Psoas muscle (tissue), 8 donors: ENCODE measurements around the gene SLC35A4. TPM values are rescaled to one million over a fixed set of nuclear protein-coding genes. Genes with fewer than 3 reads are reported as not detected.

ENCODE experiments used
- ATAC-seq, 4 donors: fragments of 200-7000 bp; cut with Tn5 transposase; one replicate each; pipeline ENCODE4 v1.9.1; 2020; ENCODE audit warnings: moderate library complexity in 3 of 4, mild to moderate bottlenecking in 2 of 4
- DNase-seq, 2 donors: peaks; one replicate each; pipeline ENCODE4 v3.0.0-alpha.2; 2020
- H3K27ac ChIP-seq: fragments of 200-600 bp; one replicate; pipeline ENCODE4 v1.8.0; 2022
- H3K27me3 ChIP-seq, 3 donors: fragments of 200-600 bp in 1 of 3; one replicate each; pipeline versions ENCODE4 v1.6.1 to v1.8.0; 2013 to 2022; ENCODE audit warnings: low read length in 2 of 3, mild to moderate bottlenecking in 2 of 3, moderate library complexity in 1 of 3; ENCODE audit not compliant: insufficient read depth in 3 of 3
- H3K36me3 ChIP-seq, 2 donors: fragments of 200-600 bp in 1 of 2; one replicate each; pipeline versions ENCODE4 v1.6.1 to v1.8.0; 2013 to 2022; ENCODE audit warnings: low read depth in 1 of 2, mild to moderate bottlenecking in 1 of 2, moderate library complexity in 1 of 2; ENCODE audit not compliant: insufficient read depth in 1 of 2
- H3K4me1 ChIP-seq: fragments of 200-600 bp; one replicate; pipeline ENCODE4 v1.8.0; 2022
- H3K4me3 ChIP-seq: fragments of 200-600 bp; one replicate; pipeline ENCODE4 v1.8.0; 2022; ENCODE audit warnings: mild to moderate bottlenecking
- H3K9me3 ChIP-seq: fragments of 200-600 bp; one replicate; pipeline ENCODE4 v1.8.0; 2022
- CTCF ChIP-seq: fragments of 200-600 bp; IDR thresholded peaks from one replicate; pipeline ENCODE4 v1.8.0; 2022; ENCODE audit warnings: antibody characterized with exemption
- WGBS, 3 donors: extraction: QIAGEN DNeasy Blood & Tissue Kit; methylation state at CpG; one replicate each; pipeline versions ENCODE4 v1.1.6 to v1.1.7; 2013; 5-methylcytosine and 5-hydroxymethylcytosine counted together
- intact Hi-C, 2 donors: fragments of 100-400 bp; cut with DNase I; formaldehyde crosslinking; loops; one replicate each; pipeline versions ENCODE4 v1.11.0 to v1.14.2; 2022
- polyA plus RNA-seq, 3 donors: library from polyadenylated mRNA; stranded (reverse); fragments of 200-250 nt; gene quantifications; one replicate each; pipeline ENCODE4 v1.2.3, GENCODE V29; 2013
- total RNA-seq, 4 donors: library from RNA; stranded (reverse); fragmentation: NEBNext Ultra II Directional in 2 of 4; extraction: Animal tissue kit (Norgen Biotek cat#: 25700) in 2 of 4; gene quantifications; one replicate each; pipeline versions ENCODE4 v1.2.1 to v1.2.4, GENCODE V29; 2021 to 2023
- donor health status: healthy with polysubstance abuse.
- donor health status: DM: no; HTN: no; CAD: no; lungs with moderate emphysema.
- donor health status: Bipolar disorder and iron deficiency.
- donor health status: healthy.
- donor health status: DM: yes; HTN: yes; CAD: no.
- donor health status: DM: no; HTN: no; CAD: no.
- donor health status: DM: no; HTN: no; CAD: no.
- donor health status: DM: yes; HTN: yes; CAD: no.

SLC35A4 gene
- total and polyA plus RNA-seq, 7 donors, result 49.9 to 149 (median 108) TPM

DNA sequence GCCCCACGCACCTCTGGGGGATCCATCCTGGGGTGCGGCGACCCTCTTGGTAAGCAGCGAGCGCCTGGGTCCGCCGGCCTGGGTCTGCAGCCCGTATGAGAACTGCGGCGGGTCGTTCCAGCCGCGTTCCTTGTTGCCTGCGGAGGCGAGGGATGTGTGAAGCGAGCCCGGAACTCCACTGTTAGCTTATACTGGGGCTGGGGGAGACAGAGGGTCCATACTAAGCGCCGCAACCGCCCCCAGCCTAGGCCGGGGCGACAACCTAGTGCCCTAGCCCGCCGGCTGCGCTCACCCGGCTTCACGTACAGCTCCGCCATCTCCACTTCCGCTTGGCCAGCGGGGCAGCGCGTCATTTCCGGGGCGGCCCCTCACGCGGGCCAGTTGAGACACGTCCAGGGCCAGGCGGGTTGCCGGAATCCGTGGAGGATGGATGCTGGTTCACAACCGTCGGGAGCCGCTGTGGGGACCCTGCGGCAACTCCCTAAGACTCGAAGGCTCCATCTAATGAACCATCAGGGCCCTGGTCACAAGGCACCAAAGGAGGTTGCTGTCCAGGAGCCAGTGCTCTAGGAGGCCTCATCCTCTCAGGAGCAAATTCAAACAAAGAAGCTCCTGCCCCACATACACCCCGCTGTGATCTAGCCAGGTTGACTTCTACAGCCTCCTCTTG is 7.4 kb upstream of the SLC35A4 start, which contains the start of gene SRA1:
TSS of gene SRA1 (minus strand) at position 338 of the 670 bp plus-strand sequence. CDS start at position 317, 21 bp downstream.
- Histone ChIP-seq H3K27me3 (no peaks in the 10 kb centered on the region), H3K27ac (peak within 1 kb of the TSS; percentile 94), H3K36me3 (peaks cover 0 to 52% of the 10 kb centered on the region in 2 donors), H3K4me1 (peaks cover 29% of the 10 kb centered on the region), H3K4me3 (peak within 1 kb of the TSS; percentile 86), H3K9me3 (no peaks in the 10 kb centered on the region)
- WGBS, 3 donors, result 1% methylated on average over 45 to 46 of the region's 46 CpGs
- peak; percentile 93 to 97 (median 94) for ATAC-seq
- no peak for TF ChIP-seq CTCF
- DNase-seq, result peak; percentile 94 to 96
- intact Hi-C loops, result no loop called here

GRCh38 chr5:140557965-140558364 is 6.7 kb upstream of the SLC35A4 start:
- H3K36me3 ChIP-seq, result peaks cover 0 to 46% of the 10 kb centered on the region in 2 donors
- WGBS, 3 donors, result 78 to 86% (median 85%) methylated on average over 3 of the region's 3 CpGs
- peak overlapping the region; percentile 86 for H3K4me3 ChIP-seq
- no peak for TF ChIP-seq CTCF
- DNase-seq (no peak), ATAC-seq (no peak)
- intact Hi-C loops, result no loop called here
- H3K9me3 ChIP-seq, result no peaks in the 10 kb centered on the region
- H3K4me1 ChIP-seq, result peaks cover 36% of the 10 kb centered on the region
- H3K27me3 ChIP-seq, result no peaks in the 10 kb centered on the region
- H3K27ac ChIP-seq, result peak overlapping the region; percentile 94

DNA sequence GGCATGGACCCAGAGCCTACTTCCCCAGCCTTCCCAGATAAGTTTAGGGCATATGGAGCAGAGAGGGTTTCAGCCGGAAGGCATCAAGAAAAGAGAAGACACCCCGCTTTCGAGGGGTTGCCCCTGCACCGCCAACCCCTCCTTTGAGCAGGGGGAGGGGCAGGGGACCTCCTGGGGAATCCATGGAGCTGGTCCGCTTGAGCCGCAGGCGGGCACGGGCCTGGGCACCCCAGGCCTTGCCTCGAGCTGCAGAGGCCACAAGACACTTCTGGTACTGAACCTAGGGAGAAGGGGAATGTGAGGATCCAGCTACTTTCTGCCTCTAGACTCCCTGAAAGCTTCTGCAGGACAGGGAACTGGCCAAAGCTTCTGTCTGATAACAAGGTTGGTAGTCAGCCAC is 6.1 kb upstream of the SLC35A4 start:
- 89 to 93% (median 92%) methylated on average over 9 of the region's 9 CpGs for WGBS, 3 donors
- Histone ChIP-seq H3K4me1 (peaks cover 41% of the 10 kb centered on the region), H3K4me3 (no peak overlapping the region), H3K27ac (peak overlapping the region; percentile 94), H3K27me3 (no peaks in the 10 kb centered on the region), H3K36me3 (peaks cover 0 to 40% of the 10 kb centered on the region in 2 donors), H3K9me3 (no peaks in the 10 kb centered on the region)
- DNase-seq (no peak), ATAC-seq (no peak)
- TF ChIP-seq CTCF, result no peak
- intact Hi-C loops, result no loop called here

DNA sequence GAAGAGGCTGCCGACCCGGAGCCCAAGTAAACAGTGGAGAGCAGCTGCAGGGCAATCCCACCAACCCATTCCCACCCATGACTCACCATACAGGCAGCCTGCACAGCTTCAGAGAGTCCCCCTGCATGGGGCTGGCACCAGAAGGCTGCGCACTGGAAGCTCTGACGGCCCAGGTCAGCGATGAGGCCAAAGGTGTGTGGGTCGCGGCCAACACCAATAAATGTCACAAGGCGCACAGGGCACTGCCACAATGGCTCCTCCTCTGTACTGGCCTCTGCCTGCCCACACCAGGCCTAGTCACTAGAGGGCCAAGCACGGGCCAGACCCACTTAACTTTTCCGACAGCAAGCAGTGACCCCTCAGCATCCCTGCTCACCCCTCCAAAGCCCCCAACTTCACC is 4.4 kb upstream of the SLC35A4 start:
- intact Hi-C loops, result no loop called here
- no peak for TF ChIP-seq CTCF
- DNase-seq (no peak), ATAC-seq (no peak)
- Histone ChIP-seq H3K9me3 (no peaks in the 10 kb centered on the region), H3K4me1 (peaks cover 39% of the 10 kb centered on the region), H3K27me3 (no peaks in the 10 kb centered on the region), H3K4me3 (no peak overlapping the region), H3K36me3 (peaks cover 0 to 38% of the 10 kb centered on the region in 2 donors), H3K27ac (no peak overlapping the region)
- WGBS, 3 donors, result 85 to 92% (median 86%) methylated on average over 10 of the region's 10 CpGs
